ENCODE measurements around the gene DKK1.

DKK1 gene, protein sequence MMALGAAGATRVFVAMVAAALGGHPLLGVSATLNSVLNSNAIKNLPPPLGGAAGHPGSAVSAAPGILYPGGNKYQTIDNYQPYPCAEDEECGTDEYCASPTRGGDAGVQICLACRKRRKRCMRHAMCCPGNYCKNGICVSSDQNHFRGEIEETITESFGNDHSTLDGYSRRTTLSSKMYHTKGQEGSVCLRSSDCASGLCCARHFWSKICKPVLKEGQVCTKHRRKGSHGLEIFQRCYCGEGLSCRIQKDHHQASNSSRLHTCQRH

DNA sequence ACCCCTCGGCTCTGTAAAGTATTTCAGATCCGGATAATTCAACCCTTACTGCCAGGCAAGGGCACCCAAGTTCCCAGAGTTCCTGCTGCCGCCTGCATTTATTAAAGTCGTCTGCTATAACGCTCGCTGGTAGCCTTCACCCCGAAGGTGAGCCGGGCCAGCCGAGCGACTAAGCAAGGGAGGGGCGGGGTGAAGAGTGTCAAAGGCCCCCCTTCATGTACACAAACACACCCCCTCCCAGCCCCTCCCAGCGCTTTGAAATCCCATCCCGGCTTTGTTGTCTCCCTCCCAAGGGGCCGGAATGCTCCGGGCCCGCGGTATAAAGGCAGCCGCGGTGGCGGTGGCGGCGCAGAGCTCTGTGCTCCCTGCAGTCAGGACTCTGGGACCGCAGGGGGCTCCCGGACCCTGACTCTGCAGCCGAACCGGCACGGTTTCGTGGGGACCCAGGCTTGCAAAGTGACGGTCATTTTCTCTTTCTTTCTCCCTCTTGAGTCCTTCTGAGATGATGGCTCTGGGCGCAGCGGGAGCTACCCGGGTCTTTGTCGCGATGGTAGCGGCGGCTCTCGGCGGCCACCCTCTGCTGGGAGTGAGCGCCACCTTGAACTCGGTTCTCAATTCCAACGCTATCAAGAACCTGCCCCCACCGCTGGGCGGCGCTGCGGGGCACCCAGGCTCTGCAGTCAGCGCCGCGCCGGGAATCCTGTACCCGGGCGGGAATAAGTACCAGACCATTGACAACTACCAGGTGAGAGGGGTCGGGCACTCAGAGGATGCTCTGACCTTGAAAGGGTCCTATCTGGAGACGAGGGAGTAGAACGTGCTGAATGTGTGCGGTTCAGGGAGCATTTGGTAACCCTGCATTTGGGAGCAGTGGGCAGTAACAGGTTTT lies at the start of gene DKK1:
Gene DKK1 (plus strand): TSS at position 349 of the 889 bp plus-strand sequence. CDS start 154 bp downstream, at position 503.
- DNase-seq (ENCODE audit: low read depth): peak; percentile 80

GRCh38 chr10:52265131-52265926 lies 48.8 kb upstream of the DKK1 start:
- no peak for DNase-seq (ENCODE audit: low read depth)

DNA sequence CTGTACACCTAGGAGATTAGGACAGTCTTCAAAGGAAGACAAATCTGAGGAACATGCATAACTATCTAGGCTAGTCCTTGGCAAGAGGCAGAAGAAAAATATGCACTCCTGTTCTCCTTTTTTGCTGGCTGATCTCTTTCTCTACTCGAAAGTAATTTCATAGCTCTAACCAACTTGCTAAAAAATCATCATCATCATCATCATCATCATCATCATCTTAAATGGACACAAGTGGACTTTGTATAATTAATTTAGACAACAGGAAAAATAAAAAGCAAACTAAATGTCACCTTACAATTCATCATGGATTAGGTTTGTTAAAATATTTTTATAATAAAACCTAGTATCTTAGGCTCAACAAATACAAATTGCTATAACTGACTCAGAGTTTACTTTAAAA lies 47.2 kb upstream of the DKK1 start:
- no peak for DNase-seq (ENCODE audit: low read depth)

DNA sequence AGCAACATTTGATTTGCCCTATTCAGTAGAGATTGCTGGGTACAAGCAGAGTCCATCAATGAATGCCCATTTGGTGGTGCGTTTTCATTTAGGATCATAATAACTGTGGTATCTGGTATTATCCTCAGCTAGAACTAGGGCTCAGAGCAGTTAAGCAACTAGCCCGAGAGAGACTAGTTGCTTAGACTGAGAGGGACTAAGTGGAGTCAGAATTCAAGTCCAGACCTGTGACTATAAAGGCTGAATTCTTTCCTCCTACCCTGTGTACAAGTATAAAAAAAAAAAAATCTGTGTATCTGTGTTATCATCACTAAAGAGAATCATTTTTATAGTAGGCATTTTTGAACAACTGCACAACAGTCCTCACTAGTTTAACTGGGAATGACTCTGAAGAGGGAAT lies 45.3 kb upstream of the DKK1 start:
- no peak for DNase-seq (ENCODE audit: low read depth)

DNA sequence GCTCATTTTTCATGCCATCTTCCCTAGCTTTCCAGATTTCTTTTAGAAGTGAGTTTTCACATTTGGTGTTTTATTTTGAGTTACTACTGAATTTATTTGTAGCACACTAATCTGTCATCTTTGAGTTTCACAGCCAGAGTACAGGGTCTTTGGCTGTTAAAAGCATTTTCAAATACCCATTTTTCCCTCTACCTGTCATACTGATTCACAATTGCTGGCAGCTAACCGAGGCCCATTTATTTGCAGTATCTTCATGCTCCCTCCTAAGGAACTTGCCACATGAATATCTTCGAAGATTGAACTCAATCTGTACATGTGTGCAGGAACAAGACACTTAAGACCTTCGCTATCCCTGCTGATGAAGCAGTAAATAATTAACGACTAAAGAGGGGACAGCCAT lies 44.8 kb upstream of the DKK1 start:
- no peak for DNase-seq (ENCODE audit: low read depth)

DNA sequence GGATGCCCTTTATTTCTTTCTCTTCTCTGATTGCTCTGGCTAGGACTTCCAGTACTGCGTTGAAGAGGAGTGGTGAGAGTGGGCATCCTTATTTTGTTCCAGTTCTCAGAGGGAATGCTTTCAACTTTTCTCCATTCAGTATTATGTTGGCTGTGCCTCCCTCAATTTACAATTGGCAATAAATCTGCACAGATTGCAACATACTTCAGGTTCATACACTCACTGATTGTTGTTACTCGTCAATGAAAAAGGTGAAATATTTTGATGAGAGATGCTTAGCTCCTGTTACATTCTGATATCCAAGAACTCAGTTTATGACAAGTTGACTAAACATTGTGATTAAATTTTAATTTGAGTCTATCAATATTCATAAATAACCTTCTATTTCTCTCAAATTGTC lies 37.9 kb upstream of the DKK1 start:
- DNase-seq (ENCODE audit: low read depth): no peak

DNA sequence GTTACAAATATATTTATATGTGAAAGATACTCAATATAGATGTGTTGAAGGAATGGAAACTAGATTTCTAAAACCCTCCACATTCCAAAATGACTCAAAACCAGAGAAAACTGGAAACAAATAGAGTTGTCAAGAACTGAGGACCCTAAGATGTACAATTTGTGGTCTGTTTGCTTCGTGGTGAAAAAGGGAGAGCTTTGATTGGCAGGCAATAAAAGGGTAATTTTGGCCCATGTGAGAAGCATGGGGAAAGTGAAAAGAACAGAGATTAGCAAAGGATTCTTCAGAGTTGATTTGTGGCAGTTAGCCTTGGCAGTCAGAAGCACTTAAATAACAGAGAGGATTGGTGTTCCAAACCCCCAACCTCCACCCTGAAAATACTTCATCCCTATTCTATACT lies 37.1 kb upstream of the DKK1 start:
- DNase-seq (ENCODE audit: low read depth): no peak

GRCh38 chr10:52279546-52279945 lies 34.5 kb upstream of the DKK1 start:
- DNase-seq (ENCODE audit: low read depth): no peak

DNA sequence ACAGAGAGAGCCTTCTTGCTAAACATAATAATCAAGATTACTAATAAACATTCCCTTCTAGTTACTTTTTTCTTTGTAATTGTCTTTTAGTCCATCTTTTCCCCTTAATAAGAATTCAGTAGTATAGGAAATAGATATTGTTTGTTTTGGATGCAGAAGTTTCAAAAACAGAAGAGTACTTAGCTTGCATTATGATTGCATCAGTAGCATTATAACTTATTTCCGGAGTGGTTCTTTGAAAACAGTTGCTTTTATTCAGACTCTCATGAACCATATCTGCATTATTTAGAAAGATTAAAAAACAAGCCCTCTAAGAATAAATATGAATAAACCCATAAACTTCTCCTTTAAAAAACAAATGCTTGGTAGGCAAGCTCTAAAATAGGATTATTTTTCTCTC lies 34.0 kb upstream of the DKK1 start:
- peak; percentile 25 for DNase-seq (ENCODE audit: low read depth)

GRCh38 chr10:52283174-52283573 lies 30.9 kb upstream of the DKK1 start:
- DNase-seq (ENCODE audit: low read depth): peak; percentile 63

DNA sequence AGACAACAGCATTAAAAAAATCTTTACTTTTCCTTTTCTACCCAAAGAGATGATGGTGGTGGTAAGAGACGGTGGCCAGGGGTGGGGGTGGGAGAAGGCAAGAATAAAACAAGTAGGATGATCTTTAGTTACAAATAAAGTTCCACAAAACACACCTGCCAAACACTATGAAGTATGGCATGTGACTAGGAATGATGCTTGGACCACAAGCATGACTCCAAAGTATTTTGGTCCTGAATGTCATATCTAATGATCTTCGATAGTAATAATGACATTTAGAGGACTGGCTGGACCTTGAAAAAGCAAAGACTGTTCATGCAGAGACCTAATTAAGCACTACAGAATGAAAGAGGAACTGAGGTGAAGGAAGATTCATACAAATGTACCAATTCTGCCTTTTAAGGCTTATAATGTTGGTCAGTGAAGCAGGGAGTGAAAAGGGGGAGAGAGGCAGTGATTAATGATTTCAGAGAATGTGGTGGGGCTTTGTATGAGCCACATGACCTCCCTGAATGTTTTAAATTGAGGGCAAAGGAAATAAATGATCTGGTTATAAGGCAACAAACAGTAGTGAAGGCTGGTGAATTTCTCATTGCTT lies 29.6 kb upstream of the DKK1 start:
- no peak for DNase-seq (ENCODE audit: low read depth)

DNA sequence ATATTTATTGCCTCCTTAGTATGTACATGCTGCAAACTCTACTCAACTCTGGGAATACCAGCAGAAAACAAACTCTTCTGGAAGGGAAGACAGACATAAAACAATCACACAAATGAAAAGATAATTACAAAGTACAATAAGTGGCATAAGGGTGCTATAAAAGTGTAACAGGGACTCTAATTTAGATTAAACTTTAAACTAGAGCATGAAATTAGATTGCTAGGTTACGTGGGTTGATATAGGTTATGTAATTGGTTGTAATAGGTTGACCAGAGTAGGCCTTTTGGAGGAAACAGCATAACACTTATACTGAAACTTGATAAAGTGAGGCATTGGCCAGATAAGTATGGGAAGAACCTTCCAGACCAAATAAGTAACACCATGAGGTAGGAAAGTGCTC lies 26.2 kb upstream of the DKK1 start:
- no peak for DNase-seq (ENCODE audit: low read depth)

GRCh38 chr10:52297747-52298146 lies 16.3 kb upstream of the DKK1 start:
- no peak for DNase-seq (ENCODE audit: low read depth)

DNA sequence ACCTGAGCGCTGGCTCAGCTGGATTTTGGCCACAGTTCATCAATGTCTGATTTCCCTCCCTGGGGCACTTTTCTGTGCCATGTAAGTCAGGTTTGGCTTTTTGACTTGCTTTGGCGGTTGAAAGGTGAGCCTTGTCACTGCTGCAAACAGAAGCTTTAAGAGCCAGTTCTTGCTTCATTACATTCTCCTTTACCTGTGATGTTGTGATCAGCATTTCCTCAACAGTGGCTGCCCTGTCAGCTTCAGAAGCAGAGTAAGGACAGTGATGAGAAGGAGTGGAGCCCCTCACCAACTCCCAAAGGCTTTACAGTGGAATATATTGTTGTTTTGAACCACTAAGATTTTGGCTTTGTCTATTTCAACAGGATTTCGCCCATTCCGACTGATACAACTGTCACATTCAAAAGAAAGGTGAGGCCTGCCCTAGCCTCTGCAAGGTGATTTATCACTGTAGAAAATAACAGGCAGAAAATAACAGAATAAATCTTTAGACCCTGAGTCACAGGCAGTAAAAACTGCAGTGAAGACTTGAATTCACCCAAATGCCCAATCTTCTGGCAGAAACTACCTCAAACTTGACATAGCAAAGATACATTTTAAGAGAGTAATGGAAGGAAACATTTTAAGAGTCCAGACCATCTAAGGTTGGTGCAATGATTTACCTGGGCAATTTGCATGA lies 13.3 kb upstream of the DKK1 start:
- no peak for DNase-seq (ENCODE audit: low read depth)

- DNase-seq (ENCODE audit: low read depth): peak; percentile 78
Measured at GRCh38 chr10:52308251-52309031, 5.6 kb upstream of the DKK1 start.

DNA sequence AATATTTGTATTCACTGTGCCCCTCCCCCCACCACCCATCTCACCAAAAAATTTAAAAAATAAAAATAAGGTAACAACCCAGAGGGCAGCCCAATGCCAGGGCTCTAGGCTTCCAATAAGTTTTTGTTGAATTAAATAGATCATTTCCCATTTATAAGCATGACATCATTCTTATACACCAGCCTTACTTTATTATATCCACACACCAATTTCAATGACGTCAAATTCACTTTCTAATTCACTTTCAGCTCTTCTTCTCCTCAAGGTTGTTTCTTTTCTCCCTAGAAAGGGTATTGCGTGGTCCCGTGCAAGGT lies 1.2 kb upstream of the DKK1 start:
- no peak for DNase-seq (ENCODE audit: low read depth)

DNA sequence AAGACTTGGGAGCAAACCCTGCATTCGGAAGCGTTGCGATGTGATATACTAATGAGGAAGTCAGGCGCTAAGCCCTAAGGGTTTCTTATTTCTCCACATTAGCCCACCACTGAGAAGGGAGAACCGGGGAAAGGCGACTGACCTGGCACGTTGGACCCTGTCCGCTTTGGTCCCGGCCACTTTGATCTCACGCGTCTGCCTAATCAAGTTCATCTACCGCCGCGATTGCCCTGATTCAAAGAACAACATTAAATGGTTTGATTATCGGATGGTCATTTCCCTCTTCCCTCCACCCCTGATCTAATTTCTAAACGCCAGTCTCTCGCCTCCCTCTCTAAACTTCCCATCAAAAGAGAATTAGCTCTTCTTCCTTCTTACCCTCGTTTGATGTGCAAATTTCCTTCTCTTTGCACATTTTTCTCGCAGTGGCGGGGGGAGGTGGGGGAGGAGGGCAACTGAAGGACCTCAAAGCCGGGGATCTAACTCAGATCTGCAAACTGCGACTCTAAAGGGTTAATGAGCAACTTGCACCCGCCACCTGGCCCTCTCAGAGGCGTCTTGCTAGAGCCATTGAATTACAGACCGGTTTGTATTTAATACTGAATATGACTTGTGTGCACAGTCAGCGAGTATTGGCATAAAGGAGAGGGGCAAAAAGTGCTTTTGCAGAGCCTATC lies 687 bp upstream of the DKK1 start:
- DNase-seq (ENCODE audit: low read depth): no peak

GRCh38 chr10:52314822-52315552 lies 906 bp downstream of the DKK1 start:
- DNase-seq (ENCODE audit: low read depth): peak; percentile 28

- peak; percentile 7 for DNase-seq (ENCODE audit: low read depth)
Measured at GRCh38 chr10:52316001-52316400, 1.9 kb downstream of the DKK1 start.

- DNase-seq (ENCODE audit: low read depth): no peak
Measured at GRCh38 chr10:52316500-52316899, 2.4 kb downstream of the DKK1 start.

All from fibroblast of gingiva (primary cell).